DND-41 (cell line): ENCODE measurements around the gene TXNRD1.
"Not testable (repeated sequence)": the region's sequence is repeated elsewhere in the genome, so short reads cannot be mapped to it uniquely, and the experiment has no call there.

Experiments used
- ATAC-seq: fragments of 200-7000 bp; cut with Tn5 transposase; 3 replicates; pipeline ENCODE4 v1.9.1; 2021; ENCODE audit warnings: low read depth; ENCODE audit not compliant: insufficient read depth
- DNase-seq: peaks from one replicate; pipeline ENCODE4 v3.0.0-alpha.2; 2020
- H2AFZ ChIP-seq: 2 replicates; pipeline ENCODE4 v1.6.0; 2012; ENCODE audit warnings: low read depth, low read length
- H3K27ac ChIP-seq: 2 replicates; pipeline ENCODE4 v1.5.1; 2012; ENCODE audit warnings: low read length, inconsistent platforms
- H3K27me3 ChIP-seq: fragments of 200-600 bp; sonication (generic); 2 replicates; pipeline ENCODE4 v1.6.0; 2012; ENCODE audit warnings: low read length, mild to moderate bottlenecking, inconsistent platforms; ENCODE audit not compliant: insufficient read depth, poor library complexity
- H3K36me3 ChIP-seq: 2 replicates; pipeline ENCODE4 v1.5.1; 2012; ENCODE audit warnings: low read length, inconsistent platforms; ENCODE audit not compliant: insufficient read depth
- H3K4me1 ChIP-seq: 2 replicates; pipeline ENCODE4 v1.5.1; 2012; ENCODE audit warnings: mild to moderate bottlenecking, low read length; ENCODE audit not compliant: insufficient read depth
- H3K4me2 ChIP-seq: 2 replicates; pipeline ENCODE4 v1.6.0; 2012; ENCODE audit warnings: mild to moderate bottlenecking, moderate library complexity, low read length, inconsistent platforms; ENCODE audit not compliant: insufficient read depth
- H3K4me3 ChIP-seq, 2 experiments: fragments of 200-600 bp in 1 of 2; shearing (Covaris generic) in 1 of 2; 2 replicates each; pipeline ENCODE4 v1.5.1; 2012 to 2016; ENCODE audit warnings: inconsistent platforms in 2 of 2, low read length in 2 of 2, mild to moderate bottlenecking in 2 of 2, low read depth in 1 of 2, moderate library complexity in 1 of 2
- H3K79me2 ChIP-seq: 2 replicates; pipeline ENCODE4 v1.6.0; 2012; ENCODE audit warnings: low read length, inconsistent platforms; ENCODE audit not compliant: insufficient read depth
- H3K9ac ChIP-seq: 2 replicates; pipeline ENCODE4 v1.6.0; 2012; ENCODE audit warnings: low read depth, mild to moderate bottlenecking, inconsistent platforms, low read length, moderate library complexity
- H3K9me3 ChIP-seq: 2 replicates; pipeline ENCODE4 v1.5.1; 2012; ENCODE audit warnings: low read length, moderate library complexity, mild to moderate bottlenecking, inconsistent platforms; ENCODE audit not compliant: insufficient read depth, severe bottlenecking
- H4K20me1 ChIP-seq: 2 replicates; pipeline ENCODE4 v1.6.0; 2012; ENCODE audit warnings: low read length; ENCODE audit not compliant: insufficient read depth
- CTCF ChIP-seq: IDR thresholded peaks from 2 replicates; pipeline ENCODE4 v1.5.1; 2012; ENCODE audit warnings: borderline replicate concordance, low read length, moderate library complexity, mild to moderate bottlenecking; ENCODE audit not compliant: poor library complexity, severe bottlenecking; ENCODE audit errors: extremely low read depth
- EZH2 ChIP-seq: IDR thresholded peaks from 3 replicates; pipeline ENCODE4 v1.6.1; 2012; ENCODE audit warnings: borderline replicate concordance, low read depth, mild to moderate bottlenecking, moderate library complexity, low read length, inconsistent platforms; ENCODE audit not compliant: severe bottlenecking

The TXNRD1 gene

GRCh38 chr12:104258476-104259067 is 43.0 kb downstream of the TXNRD1 start:
- H3K27me3 ChIP-seq, result no peaks in the 10 kb centered on the region
- ATAC-seq, result no peak
- H3K4me3 ChIP-seq, result no peak overlapping the region
- H3K4me1 ChIP-seq, result no peaks in the 10 kb centered on the region
- no peak for DNase-seq
- H3K9ac ChIP-seq, result no peak overlapping the region
- no peaks in the 10 kb centered on the region for H4K20me1 ChIP-seq
- no peak overlapping the region for H3K4me2 ChIP-seq
- no peaks in the 10 kb centered on the region for H3K36me3 ChIP-seq
- H3K27ac ChIP-seq, result no peak overlapping the region
- no peaks in the 10 kb centered on the region for H3K9me3 ChIP-seq
- H3K79me2 ChIP-seq, result no peaks in the 10 kb centered on the region
- no peak overlapping the region for H2AFZ ChIP-seq
- no peak for TF ChIP-seq EZH2
- TF ChIP-seq CTCF, result no peak

- Histone ChIP-seq H3K4me3 (no peak overlapping the region), H3K79me2 (no peaks in the 10 kb centered on the region), H3K4me1 (no peaks in the 10 kb centered on the region), H3K4me2 (no peak overlapping the region), H3K9ac (no peak overlapping the region), H3K9me3 (no peaks in the 10 kb centered on the region), H2AFZ (no peak overlapping the region), H3K27ac (no peak overlapping the region), H4K20me1 (no peaks in the 10 kb centered on the region), H3K36me3 (no peaks in the 10 kb centered on the region), H3K27me3 (no peaks in the 10 kb centered on the region)
- ATAC-seq (no peak), DNase-seq (no peak)
- TF ChIP-seq EZH2 (no peak), CTCF (no peak)
Observed at GRCh38 chr12:104263026-104263425, 47.4 kb downstream of the TXNRD1 start.

- H3K27ac ChIP-seq, result no peak overlapping the region
- no peaks in the 10 kb centered on the region for H3K4me1 ChIP-seq
- DNase-seq (no peak), ATAC-seq (no peak)
- H3K4me3 ChIP-seq, result no peak overlapping the region
- H3K9ac ChIP-seq, result no peak overlapping the region
- no peaks in the 10 kb centered on the region for H3K36me3 ChIP-seq
- H2AFZ ChIP-seq, result peak overlapping the region; percentile 3; the same call in 1 of the 2 replicates
- H3K4me2 ChIP-seq, result no peak overlapping the region
- no peaks in the 10 kb centered on the region for H3K9me3 ChIP-seq
- H3K27me3 ChIP-seq, result no peaks in the 10 kb centered on the region
- no peaks in the 10 kb centered on the region for H4K20me1 ChIP-seq
- TF ChIP-seq CTCF (no peak), EZH2 (no peak)
- no peaks in the 10 kb centered on the region for H3K79me2 ChIP-seq
Observed at GRCh38 chr12:104263580-104264358, 48.2 kb downstream of the TXNRD1 start.

- H3K36me3 ChIP-seq, H3K4me1 ChIP-seq, H2AFZ ChIP-seq, H4K20me1 ChIP-seq, DNase-seq, H3K27me3 ChIP-seq, H3K27ac ChIP-seq, H3K79me2 ChIP-seq, H3K4me3 ChIP-seq, H3K9me3 ChIP-seq, ATAC-seq, H3K4me2 ChIP-seq, H3K9ac ChIP-seq: not testable (repeated sequence)
Observed at GRCh38 chr12:104265436-104265835, 49.9 kb downstream of the TXNRD1 start.
